Left lung (tissue), 10 donors: ENCODE measurements around the gene BHLHE23. TPM values are rescaled to one million over a fixed set of nuclear protein-coding genes. Genes with fewer than 3 reads are reported as not detected.

ENCODE experiments used
- ATAC-seq: fragments of 200-7000 bp; cut with Tn5 transposase; one replicate; pipeline ENCODE4 v1.9.1; 2020; ENCODE audit warnings: moderate library complexity
- DNase-seq, 4 donors: peaks; one replicate each; pipeline ENCODE4 v3.0.0-alpha.2; 2013 to 2020
- H3K27ac ChIP-seq, 2 donors: fragments of 200-600 bp; sonication (generic) in 1 of 2; one replicate each; pipeline versions ENCODE4 v1.5.0 to v1.8.0; 2020 to 2021
- H3K27me3 ChIP-seq, 2 donors: fragments of 200-600 bp; sonication (generic) in 1 of 2; one replicate each; pipeline versions ENCODE4 v1.5.0 to v1.8.0; 2020 to 2021
- H3K36me3 ChIP-seq, 2 donors: fragments of 200-600 bp; sonication (generic) in 1 of 2; one replicate each; pipeline versions ENCODE4 v1.5.0 to v1.8.0; 2020 to 2021
- H3K4me1 ChIP-seq, 2 donors: fragments of 200-600 bp; one replicate each; pipeline ENCODE4 v1.8.0; 2021
- H3K4me3 ChIP-seq, 2 donors: fragments of 200-600 bp; sonication (generic) in 1 of 2; one replicate each; pipeline versions ENCODE4 v1.5.0 to v1.8.0; 2020 to 2021; ENCODE audit warnings: mild to moderate bottlenecking in 1 of 2
- H3K9me3 ChIP-seq, 2 donors: fragments of 200-600 bp; sonication (generic) in 1 of 2; one replicate each; pipeline versions ENCODE4 v1.5.0 to v1.8.0; 2020 to 2021
- intact Hi-C, 2 donors: fragments of 100-400 bp; cut with DNase I; formaldehyde crosslinking; loops; one replicate each; pipeline versions ENCODE4 v1.11.2 to v1.14.2; 2022
- polyA plus RNA-seq, 6 donors: library from polyadenylated mRNA; unstranded; fragments of 120-200 nt; gene quantifications; one replicate each; pipeline ENCODE4 v1.2.1, GENCODE V29; 2013; ENCODE audit not compliant: insufficient read length in 6 of 6
- total RNA-seq, 2 donors: library from RNA; stranded (reverse); fragmentation: NEBNext Ultra II Directional; extraction: Animal tissue kit (Norgen Biotek cat#: 25700); gene quantifications; one replicate each; pipeline ENCODE4 v1.2.1, GENCODE V29; 2021
- TF ChIP-seq, protein P1 (sequence below), 2 donors: fragments of 200-600 bp; sonication (generic) in 1 of 2; IDR thresholded peaks; one replicate each; pipeline versions ENCODE4 v1.5.0 to v1.8.0; 2021; ENCODE audit warnings: antibody characterized with exemption in 2 of 2
- donor health status: DM: no; HTN: yes; CAD: no.
- donor health status: DM: no; HTN: no; CAD: no.

Gene BHLHE23
- total and polyA plus RNA-seq, 8 donors, result not detected

DNA sequence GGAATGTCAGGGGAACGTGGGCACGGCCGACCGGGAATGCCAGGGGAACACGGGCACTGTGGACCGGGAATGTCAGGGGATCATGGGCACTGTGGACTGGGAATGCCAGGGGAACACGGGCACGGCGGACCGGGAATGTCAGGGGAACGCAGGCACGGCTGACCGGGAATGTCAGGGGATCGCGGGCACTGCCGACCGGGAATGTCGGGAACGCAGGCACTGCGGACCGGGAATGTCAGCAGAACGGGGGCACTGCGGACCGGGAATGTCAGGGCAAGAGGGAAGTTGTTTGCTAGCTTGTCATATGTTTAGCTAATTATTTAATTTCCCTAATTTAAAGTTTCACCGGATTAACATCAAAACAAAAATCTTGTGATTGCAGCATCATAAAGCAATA lies 37.4 kb upstream of the BHLHE23 start:
- Histone ChIP-seq H3K4me1 (no peaks in the 10 kb centered on the region), H3K9me3 (no peaks in the 10 kb centered on the region), H3K4me3 (no peak overlapping the region), H3K27ac (no peak overlapping the region), H3K27me3 (peaks cover 0 to 72% of the 10 kb centered on the region in 2 donors), H3K36me3 (no peaks in the 10 kb centered on the region)
- ATAC-seq (no peak), DNase-seq (peak in 1 of 4 donors; percentile 52)
- TF ChIP-seq, protein P1, sequence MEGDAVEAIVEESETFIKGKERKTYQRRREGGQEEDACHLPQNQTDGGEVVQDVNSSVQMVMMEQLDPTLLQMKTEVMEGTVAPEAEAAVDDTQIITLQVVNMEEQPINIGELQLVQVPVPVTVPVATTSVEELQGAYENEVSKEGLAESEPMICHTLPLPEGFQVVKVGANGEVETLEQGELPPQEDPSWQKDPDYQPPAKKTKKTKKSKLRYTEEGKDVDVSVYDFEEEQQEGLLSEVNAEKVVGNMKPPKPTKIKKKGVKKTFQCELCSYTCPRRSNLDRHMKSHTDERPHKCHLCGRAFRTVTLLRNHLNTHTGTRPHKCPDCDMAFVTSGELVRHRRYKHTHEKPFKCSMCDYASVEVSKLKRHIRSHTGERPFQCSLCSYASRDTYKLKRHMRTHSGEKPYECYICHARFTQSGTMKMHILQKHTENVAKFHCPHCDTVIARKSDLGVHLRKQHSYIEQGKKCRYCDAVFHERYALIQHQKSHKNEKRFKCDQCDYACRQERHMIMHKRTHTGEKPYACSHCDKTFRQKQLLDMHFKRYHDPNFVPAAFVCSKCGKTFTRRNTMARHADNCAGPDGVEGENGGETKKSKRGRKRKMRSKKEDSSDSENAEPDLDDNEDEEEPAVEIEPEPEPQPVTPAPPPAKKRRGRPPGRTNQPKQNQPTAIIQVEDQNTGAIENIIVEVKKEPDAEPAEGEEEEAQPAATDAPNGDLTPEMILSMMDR (IDR thresholded peaks at IDR 0.05), result no peak
- intact Hi-C loops, result no loop called here

DNA sequence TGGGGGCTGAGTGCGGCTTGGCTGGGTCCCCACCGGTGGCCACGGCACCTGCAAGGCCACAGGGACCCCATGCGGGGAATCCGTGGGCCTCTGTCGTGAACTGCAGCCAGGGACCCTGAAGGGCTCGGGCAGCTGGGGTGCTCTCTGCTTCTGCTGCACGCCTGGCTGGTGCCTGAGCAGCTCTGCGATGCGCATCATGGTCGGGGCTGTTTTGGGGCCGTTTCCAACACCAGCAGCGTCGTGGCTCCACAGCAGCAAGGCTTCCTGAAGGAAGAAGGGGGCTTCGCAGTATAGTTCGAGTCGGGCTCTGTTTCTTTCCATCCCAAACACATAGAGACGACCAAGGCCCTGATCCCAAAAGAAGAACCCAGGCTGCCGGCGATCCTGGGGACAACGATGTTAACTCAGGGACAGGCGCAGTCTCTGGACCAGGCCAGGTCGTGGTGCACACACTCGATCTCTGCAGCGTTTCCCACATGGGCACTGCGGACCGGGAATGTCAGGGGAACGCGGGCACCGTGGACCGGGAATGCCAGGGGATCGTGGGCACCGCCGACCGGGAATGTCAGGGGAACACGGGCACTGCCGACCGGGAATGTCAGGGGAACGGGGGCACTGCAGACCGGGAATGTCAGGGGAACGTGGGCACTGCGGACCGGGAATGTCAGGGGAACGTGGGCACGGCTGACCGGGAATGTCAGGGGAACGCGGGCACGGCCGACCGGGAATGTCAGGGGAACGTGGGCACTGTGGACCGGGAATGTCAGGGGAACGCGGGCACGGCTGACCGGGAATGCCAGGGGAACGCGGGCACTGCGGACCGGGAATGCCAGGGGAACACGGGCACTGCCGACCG lies 36.8 kb upstream of the BHLHE23 start:
- ATAC-seq, result no peak
- intact Hi-C loops, result no loop called here
- TF ChIP-seq, protein P1 (IDR thresholded peaks at IDR 0.05), result no peak
- no peaks in the 10 kb centered on the region for H3K9me3 ChIP-seq
- DNase-seq, result peak in 1 of 4 donors; percentile 65
- no peaks in the 10 kb centered on the region for H3K36me3 ChIP-seq
- no peak overlapping the region for H3K4me3 ChIP-seq
- H3K4me1 ChIP-seq, result no peaks in the 10 kb centered on the region
- H3K27me3 ChIP-seq, result peaks cover 0 to 78% of the 10 kb centered on the region in 2 donors
- no peak overlapping the region for H3K27ac ChIP-seq

DNA sequence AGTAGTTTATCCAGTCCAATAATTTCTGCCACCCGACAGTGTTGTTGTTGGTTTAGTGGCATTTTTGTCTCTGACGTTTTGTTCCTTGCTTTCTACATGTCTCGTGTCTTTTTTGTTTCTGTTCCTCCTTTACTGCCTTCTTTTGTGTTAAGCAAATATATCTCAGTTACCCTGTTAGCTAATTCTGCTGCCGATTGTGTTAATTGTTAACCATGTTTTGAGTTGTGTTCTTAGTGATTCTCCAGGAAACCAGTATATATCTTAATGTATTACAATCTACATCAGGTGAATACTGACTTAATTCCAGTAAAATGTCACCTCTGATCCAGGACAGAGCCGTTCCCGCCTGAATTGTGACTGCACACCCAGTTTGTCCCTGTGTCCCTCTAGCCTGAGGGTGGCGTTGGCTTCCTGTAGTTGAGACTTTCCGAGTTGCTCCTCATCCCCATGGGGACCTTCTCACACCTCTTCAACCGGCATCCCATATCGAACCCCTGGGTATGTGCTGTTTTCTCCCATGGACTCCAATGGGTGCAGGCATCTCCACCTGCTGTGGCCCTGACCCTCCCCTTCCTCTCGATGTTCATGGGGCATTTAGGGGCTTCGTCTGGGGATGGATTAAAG lies 35.8 kb upstream of the BHLHE23 start:
- DNase-seq (no peak), ATAC-seq (no peak)
- Histone ChIP-seq H3K4me1 (no peaks in the 10 kb centered on the region), H3K27ac (no peak overlapping the region), H3K9me3 (no peaks in the 10 kb centered on the region), H3K27me3 (peaks cover 0 to 82% of the 10 kb centered on the region in 2 donors), H3K4me3 (no peak overlapping the region), H3K36me3 (no peaks in the 10 kb centered on the region)
- TF ChIP-seq, protein P1 (IDR thresholded peaks at IDR 0.05), result no peak
- intact Hi-C loops, result no loop called here

DNA sequence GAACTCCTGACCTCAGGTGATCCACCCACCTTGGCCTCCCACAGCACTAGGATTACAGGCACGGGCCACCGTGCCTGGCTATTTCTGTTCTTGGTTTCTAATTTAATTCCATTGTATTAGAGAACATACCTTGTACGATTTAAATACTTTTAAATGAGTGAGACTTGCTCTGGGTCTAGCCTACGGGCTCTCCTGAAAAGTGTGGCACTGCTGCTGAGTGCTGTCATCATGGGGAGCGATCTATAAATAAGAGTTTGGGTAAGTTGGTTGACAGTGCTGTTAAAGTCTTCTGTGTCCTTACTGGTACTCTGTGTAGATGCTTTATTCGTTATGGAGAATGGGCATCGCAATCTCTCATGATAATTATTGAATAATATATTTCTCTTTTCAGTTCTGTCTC lies 35.0 kb upstream of the BHLHE23 start:
- TF ChIP-seq, protein P1 (IDR thresholded peaks at IDR 0.05), result no peak
- Histone ChIP-seq H3K4me1 (no peaks in the 10 kb centered on the region), H3K9me3 (no peaks in the 10 kb centered on the region), H3K27ac (no peak overlapping the region), H3K27me3 (peaks cover 2 to 90% of the 10 kb centered on the region in 2 donors), H3K4me3 (no peak overlapping the region), H3K36me3 (no peaks in the 10 kb centered on the region)
- intact Hi-C loops, result no loop called here
- DNase-seq (no peak), ATAC-seq (no peak)

DNA sequence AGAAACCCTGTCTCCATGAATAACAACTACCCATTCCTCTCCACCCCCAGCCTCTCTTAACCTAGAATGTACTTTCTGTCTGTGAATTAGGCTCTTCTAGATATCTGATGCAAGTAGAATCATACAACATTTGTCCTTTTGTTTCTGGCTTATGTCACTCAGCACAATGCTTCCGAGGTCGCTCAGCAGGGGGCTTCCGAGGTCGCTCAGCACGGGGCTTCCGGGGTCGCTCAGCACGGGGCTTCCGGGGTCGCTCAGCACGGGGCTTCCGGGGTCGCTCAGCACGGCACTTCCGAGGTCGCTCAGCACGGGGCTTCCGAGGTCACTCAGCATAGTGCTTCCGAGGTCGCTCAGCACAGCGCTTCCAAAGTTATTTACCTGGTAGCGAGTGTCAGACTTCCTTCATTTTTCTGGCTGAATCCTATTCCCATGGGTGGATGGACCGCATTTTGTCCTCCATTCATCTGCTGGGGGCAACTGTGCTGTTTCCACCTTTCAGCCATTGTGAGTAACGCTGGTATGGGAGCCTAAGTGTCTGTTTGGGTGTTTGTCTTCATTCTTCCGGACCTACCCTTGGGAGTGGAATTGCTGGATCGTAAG lies 31.0 kb upstream of the BHLHE23 start:
- TF ChIP-seq, protein P1 (IDR thresholded peaks at IDR 0.05), result no peak
- no peaks in the 10 kb centered on the region for H3K9me3 ChIP-seq
- intact Hi-C loops, result no loop called here
- H3K27me3 ChIP-seq, result peaks cover 8 to 98% of the 10 kb centered on the region in 2 donors
- H3K36me3 ChIP-seq, result no peaks in the 10 kb centered on the region
- no peak overlapping the region for H3K4me3 ChIP-seq
- H3K27ac ChIP-seq, result no peak overlapping the region
- no peaks in the 10 kb centered on the region for H3K4me1 ChIP-seq
- ATAC-seq (no peak), DNase-seq (peak in 1 of 4 donors; percentile 52)
